T follicular helper cell (primary cell): Measurements from ENCODE around the gene CCDC40.

ENCODE experiments used
- DNase-seq: peaks from one replicate; pipeline ENCODE4 v3.0.0-alpha.2; 2020; ENCODE audit warnings: low read depth

CCDC40 gene

GRCh38 chr17:80116276-80116920 lies 80.0 kb downstream of the CCDC40 start:
- DNase-seq = no peak

- DNase-seq = no peak
These were observed 80.5 kb downstream of the CCDC40 start for GRCh38 chr17:80116921-80117380.

- no peak for DNase-seq
These were observed 81.3 kb downstream of the CCDC40 start for GRCh38 chr17:80117491-80118401.

- DNase-seq = no peak
These were observed 82.3 kb downstream of the CCDC40 start for GRCh38 chr17:80118601-80119270.

- no peak for DNase-seq
These were observed 82.9 kb downstream of the CCDC40 start for GRCh38 chr17:80119271-80119791.

GRCh38 chr17:80119839-80120238 lies 83.4 kb downstream of the CCDC40 start:
- DNase-seq = no peak

GRCh38 chr17:80122026-80122575 lies 85.7 kb downstream of the CCDC40 start:
- DNase-seq = no peak

- DNase-seq = no peak
These were observed 86.6 kb downstream of the CCDC40 start for GRCh38 chr17:80122926-80123505.

- DNase-seq = no peak
These were observed 87.3 kb downstream of the CCDC40 start for GRCh38 chr17:80123791-80124190.

- DNase-seq = no peak
These were observed 88.0 kb downstream of the CCDC40 start for GRCh38 chr17:80124351-80124981.

GRCh38 chr17:80125656-80126448 lies 89.4 kb downstream of the CCDC40 start:
- no peak for DNase-seq

- DNase-seq = no peak
These were observed 89.9 kb downstream of the CCDC40 start for GRCh38 chr17:80126449-80126715.

GRCh38 chr17:80129006-80129565 lies 92.6 kb downstream of the CCDC40 start:
- DNase-seq = no peak

GRCh38 chr17:80130992-80131391 lies 94.5 kb downstream of the CCDC40 start:
- no peak for DNase-seq

GRCh38 chr17:80132906-80133625 lies 96.6 kb downstream of the CCDC40 start:
- no peak for DNase-seq

- DNase-seq = no peak
These were observed 97.2 kb downstream of the CCDC40 start for GRCh38 chr17:80133626-80133970.

GRCh38 chr17:80137131-80137530 lies 100.7 kb downstream of the CCDC40 start:
- no peak for DNase-seq

- DNase-seq = no peak
These were observed 102.5 kb downstream of the CCDC40 start for GRCh38 chr17:80138856-80139426.

- DNase-seq = no peak
These were observed 105.2 kb downstream of the CCDC40 start for GRCh38 chr17:80141463-80142165.
